GM10847 (cell line): ENCODE results near the gene ADGRB3.

Experiments
- POLR2A ChIP-seq: IDR thresholded peaks from 2 replicates; pipeline ENCODE4 v1.6.1; 2011; ENCODE audit not compliant: insufficient read length; ENCODE audit errors: extremely low read depth

The ADGRB3 gene

GRCh38 chr6:69012211-69012610, 377.1 kb downstream of the ADGRB3 start:
- no peak for TF ChIP-seq POLR2A

- TF ChIP-seq POLR2A = no peak
Measured at GRCh38 chr6:69012876-69013275, 377.8 kb downstream of the ADGRB3 start.

- no peak for TF ChIP-seq POLR2A
Measured at GRCh38 chr6:69018906-69019305, 383.8 kb downstream of the ADGRB3 start.

GRCh38 chr6:69019832-69020231, 384.8 kb downstream of the ADGRB3 start:
- TF ChIP-seq POLR2A = no peak

- TF ChIP-seq POLR2A = no peak
Measured at GRCh38 chr6:69022993-69023392, 387.9 kb downstream of the ADGRB3 start.

GRCh38 chr6:69026243-69026642, 391.2 kb downstream of the ADGRB3 start:
- no peak for TF ChIP-seq POLR2A

GRCh38 chr6:69026715-69027114, 391.6 kb downstream of the ADGRB3 start:
- TF ChIP-seq POLR2A = no peak

- TF ChIP-seq POLR2A = no peak
Measured at GRCh38 chr6:69027861-69028260, 392.8 kb downstream of the ADGRB3 start.

- no peak for TF ChIP-seq POLR2A
Measured at GRCh38 chr6:69038841-69039240, 403.8 kb downstream of the ADGRB3 start.

- TF ChIP-seq POLR2A = no peak
Measured at GRCh38 chr6:69042297-69042696, 407.2 kb downstream of the ADGRB3 start.

- TF ChIP-seq POLR2A = no peak
Measured at GRCh38 chr6:69044534-69044933, 409.5 kb downstream of the ADGRB3 start.

- TF ChIP-seq POLR2A = no peak
Measured at GRCh38 chr6:69059413-69059812, 424.3 kb downstream of the ADGRB3 start.

GRCh38 chr6:69061066-69061465, 426.0 kb downstream of the ADGRB3 start:
- TF ChIP-seq POLR2A = no peak

- TF ChIP-seq POLR2A = no peak
Measured at GRCh38 chr6:69063401-69063800, 428.3 kb downstream of the ADGRB3 start.

GRCh38 chr6:69064226-69064625, 429.1 kb downstream of the ADGRB3 start:
- no peak for TF ChIP-seq POLR2A

GRCh38 chr6:69069881-69070280, 434.8 kb downstream of the ADGRB3 start:
- TF ChIP-seq POLR2A = no peak

- no peak for TF ChIP-seq POLR2A
Measured at GRCh38 chr6:69072796-69073195, 437.7 kb downstream of the ADGRB3 start.
